Activated CD4-positive, alpha-beta memory T cell treated with anti-CD3 and anti-CD28 coated beads for 36 hours (primary cell): Measurements from ENCODE around the gene RNF138. TPM values are rescaled to one million over a fixed set of nuclear protein-coding genes. Genes with fewer than 3 reads are reported as not detected.

ENCODE experiments used
- CTCF ChIA-PET: fragments of 350-600 bp; sonication (Branson Sonifier 250); formaldehyde crosslinking; loops from one replicate; lab custom pipeline; 2021; ENCODE audit warnings: antibody characterized with exemption, inconsistent platforms; lab: Charles Lee
- POLR2A ChIA-PET: fragments of 350-600 bp; sonication (Branson Sonifier 250); formaldehyde crosslinking; loops from one replicate; lab custom pipeline; 2021; ENCODE audit warnings: antibody characterized with exemption; lab: Charles Lee
- DNase-seq: peaks from one replicate; pipeline ENCODE4 v3.0.0-alpha.2; 2020
- H3K27ac Mint-ChIP-seq: one replicate; pipeline ENCODE4 v1.8.0; 2021; ENCODE audit warnings: mixed read lengths
- H3K27me3 Mint-ChIP-seq: one replicate; pipeline ENCODE4 v1.8.0; 2021; ENCODE audit warnings: mixed read lengths
- H3K36me3 Mint-ChIP-seq: one replicate; pipeline ENCODE4 v1.8.0; 2021; ENCODE audit warnings: mixed read lengths
- H3K4me1 Mint-ChIP-seq: one replicate; pipeline ENCODE4 v1.8.0; 2021; ENCODE audit warnings: low read depth, mixed read lengths
- H3K4me3 Mint-ChIP-seq: one replicate; pipeline ENCODE4 v1.8.0; 2021; ENCODE audit warnings: mild to moderate bottlenecking, mixed read lengths
- H3K9me3 Mint-ChIP-seq: one replicate; pipeline ENCODE4 v1.8.0; 2021; ENCODE audit warnings: mixed read lengths
- intact Hi-C: fragments of 100-400 bp; cut with micrococcal nuclease; formaldehyde crosslinking; loops from one replicate; pipeline ENCODE4 v1.15.1; 2023
- total RNA-seq, 2 experiments: library from RNA; stranded (reverse); gene quantifications; one replicate each; pipeline ENCODE4 v1.2.3, GENCODE V29; 2021

RNF138 gene
- total RNA-seq, 2 experiments from 2014 or later: 83.7 to 88.3 TPM

GRCh38 chr18:32095192-32095899 is 3.7 kb downstream of the RNF138 start:
- Mint-ChIP-seq H3K4me3 (peak overlapping the region; percentile 97), H3K4me1 (peaks cover 54% of the 10 kb centered on the region), H3K9me3 (no peaks in the 10 kb centered on the region), H3K36me3 (peaks cover 42% of the 10 kb centered on the region), H3K27ac (peak overlapping the region; percentile 92), H3K27me3 (no peaks in the 10 kb centered on the region)
- DNase-seq: peak; percentile 70
- ChIA-PET POLR2A (interaction anchor here (1.2 to 2.3 kb wide), 2 partner anchors 10 to 76 kb away, joined by 3 to 14 read pairs; partner anchors contain the start of gene RNF125), CTCF (interaction anchor here (0.7 to 1.2 kb wide), 2 partner anchors 9 to 77 kb away, joined by 3 to 5 read pairs; partner anchors contain the start of gene RNF125)
- intact Hi-C loops: loop anchor here (10.0 kb wide), 1 partner anchor 411 kb away; the partner anchor contains the start of gene B4GALT6

GRCh38 chr18:32095900-32096229 is 4.2 kb downstream of the RNF138 start:
- ChIA-PET POLR2A (interaction anchor here (1.2 to 2.3 kb wide), 2 partner anchors 10 to 77 kb away, joined by 3 to 14 read pairs; partner anchors contain the start of gene RNF125), CTCF (interaction anchor here (0.7 to 1.2 kb wide), 2 partner anchors 9 to 77 kb away, joined by 3 to 5 read pairs; partner anchors contain the start of gene RNF125)
- H3K36me3 Mint-ChIP-seq: peaks cover 44% of the 10 kb centered on the region
- no peaks in the 10 kb centered on the region for H3K27me3 Mint-ChIP-seq
- peak overlapping the region; percentile 97 for H3K4me3 Mint-ChIP-seq
- H3K27ac Mint-ChIP-seq: peak overlapping the region; percentile 92
- H3K4me1 Mint-ChIP-seq: peaks cover 55% of the 10 kb centered on the region
- intact Hi-C loops: loop anchor here (1.0 to 10.0 kb wide), 2 partner anchors 411 to 438 kb away; partner anchors contain the start of gene B4GALT6
- no peak for DNase-seq
- H3K9me3 Mint-ChIP-seq: no peaks in the 10 kb centered on the region

- intact Hi-C loops: loop anchor here (1.0 to 10.0 kb wide), 2 partner anchors 412 to 439 kb away; partner anchors contain the start of gene B4GALT6
- H3K27ac Mint-ChIP-seq: peak overlapping the region; percentile 92
- H3K4me1 Mint-ChIP-seq: peaks cover 55% of the 10 kb centered on the region
- H3K4me3 Mint-ChIP-seq: peak overlapping the region; percentile 42
- H3K27me3 Mint-ChIP-seq: no peaks in the 10 kb centered on the region
- peaks cover 47% of the 10 kb centered on the region for H3K36me3 Mint-ChIP-seq
- H3K9me3 Mint-ChIP-seq: no peaks in the 10 kb centered on the region
- ChIA-PET CTCF (interaction anchor here (1.2 kb wide), 2 partner anchors 10 to 79 kb away, joined by 3 to 5 read pairs; partner anchors contain the start of gene RNF125), POLR2A (interaction anchor here (1.2 to 2.3 kb wide), 2 partner anchors 11 to 78 kb away, joined by 3 to 14 read pairs; partner anchors contain the start of gene RNF125)
- DNase-seq: no peak
These were observed 5.3 kb downstream of the RNF138 start for GRCh38 chr18:32096946-32097345.

- H3K27me3 Mint-ChIP-seq: no peaks in the 10 kb centered on the region
- H3K27ac Mint-ChIP-seq: no peak overlapping the region
- H3K9me3 Mint-ChIP-seq: no peaks in the 10 kb centered on the region
- peaks cover 40% of the 10 kb centered on the region for H3K4me1 Mint-ChIP-seq
- peaks cover 29% of the 10 kb centered on the region for H3K36me3 Mint-ChIP-seq
- H3K4me3 Mint-ChIP-seq: no peak overlapping the region
- POLR2A ChIA-PET: no interaction called here
- CTCF ChIA-PET: no interaction called here
- intact Hi-C loops: no loop called here
- DNase-seq: no peak
These were observed 12.8 kb downstream of the RNF138 start for GRCh38 chr18:32104516-32104915.

GRCh38 chr18:32110005-32110404 is 18.3 kb downstream of the RNF138 start:
- Mint-ChIP-seq H3K27me3 (no peaks in the 10 kb centered on the region), H3K27ac (no peak overlapping the region), H3K9me3 (no peaks in the 10 kb centered on the region), H3K4me3 (no peak overlapping the region), H3K4me1 (peaks cover 57% of the 10 kb centered on the region), H3K36me3 (peaks cover 35% of the 10 kb centered on the region)
- POLR2A ChIA-PET: no interaction called here
- no peak for DNase-seq
- intact Hi-C loops: no loop called here
- CTCF ChIA-PET: no interaction called here

- POLR2A ChIA-PET: interaction anchor here (0.8 kb wide), 1 partner anchor 71 kb away, joined by 3 read pairs; no protein-coding TSS in a partner anchor
- intact Hi-C loops: no loop called here
These were observed 20.0 kb downstream of the RNF138 start for GRCh38 chr18:32111706-32112105.

GRCh38 chr18:32112826-32113225 is 21.2 kb downstream of the RNF138 start:
- Mint-ChIP-seq H3K4me1 (peaks cover 49% of the 10 kb centered on the region), H3K27ac (no peak overlapping the region), H3K27me3 (no peaks in the 10 kb centered on the region), H3K36me3 (peaks cover 42% of the 10 kb centered on the region), H3K4me3 (no peak overlapping the region), H3K9me3 (no peaks in the 10 kb centered on the region)
- ChIA-PET POLR2A (interaction anchor here (0.8 kb wide), 1 partner anchor 72 kb away, joined by 3 read pairs; no protein-coding TSS in a partner anchor), CTCF (no interaction called here)
- DNase-seq: no peak
- intact Hi-C loops: no loop called here

More at GRCh38 chr18:32111706-32112105, 20.0 kb downstream of the RNF138 start:
- Mint-ChIP-seq H3K9me3 (no peaks in the 10 kb centered on the region), H3K36me3 (peaks cover 35% of the 10 kb centered on the region), H3K27me3 (no peaks in the 10 kb centered on the region), H3K4me1 (peaks cover 48% of the 10 kb centered on the region), H3K4me3 (no peak overlapping the region), H3K27ac (peak overlapping the region; percentile 76)
- no peak for DNase-seq
- CTCF ChIA-PET: interaction anchor here (0.7 to 1.3 kb wide), 2 partner anchors 12 to 102 kb away, joined by 3 read pairs; no protein-coding TSS in a partner anchor

- no peak overlapping the region for H3K4me3 Mint-ChIP-seq
- H3K9me3 Mint-ChIP-seq: no peaks in the 10 kb centered on the region
- no peak for DNase-seq
- H3K27ac Mint-ChIP-seq: no peak overlapping the region
- no peaks in the 10 kb centered on the region for H3K27me3 Mint-ChIP-seq
- intact Hi-C loops: no loop called here
- H3K36me3 Mint-ChIP-seq: peaks cover 43% of the 10 kb centered on the region
- CTCF ChIA-PET: no interaction called here
- POLR2A ChIA-PET: interaction anchor here (0.6 kb wide), 1 partner anchor 95 kb away, joined by 3 read pairs; no protein-coding TSS in a partner anchor
- peaks cover 43% of the 10 kb centered on the region for H3K4me1 Mint-ChIP-seq
These were observed 22.7 kb downstream of the RNF138 start for GRCh38 chr18:32114293-32114942.

GRCh38 chr18:32122039-32122438 is 30.4 kb downstream of the RNF138 start:
- Mint-ChIP-seq H3K27ac (no peak overlapping the region), H3K4me3 (no peak overlapping the region), H3K27me3 (no peaks in the 10 kb centered on the region), H3K36me3 (peaks cover 41% of the 10 kb centered on the region), H3K4me1 (peaks cover 5% of the 10 kb centered on the region), H3K9me3 (no peaks in the 10 kb centered on the region)
- ChIA-PET CTCF (no interaction called here), POLR2A (no interaction called here)
- intact Hi-C loops: no loop called here
- DNase-seq: no peak

- no peak for DNase-seq
- ChIA-PET CTCF (no interaction called here), POLR2A (no interaction called here)
- intact Hi-C loops: no loop called here
- Mint-ChIP-seq H3K27me3 (no peaks in the 10 kb centered on the region), H3K4me1 (no peaks in the 10 kb centered on the region), H3K36me3 (peaks cover 32% of the 10 kb centered on the region), H3K27ac (no peak overlapping the region), H3K4me3 (no peak overlapping the region), H3K9me3 (no peaks in the 10 kb centered on the region)
These were observed 34.9 kb downstream of the RNF138 start for GRCh38 chr18:32126538-32126937.

- intact Hi-C loops: no loop called here
These were observed 44.0 kb downstream of the RNF138 start for GRCh38 chr18:32135625-32136024.

More at GRCh38 chr18:32135625-32136024, 44.0 kb downstream of the RNF138 start:
- Mint-ChIP-seq H3K27me3 (no peaks in the 10 kb centered on the region), H3K4me3 (no peak overlapping the region), H3K4me1 (peaks cover 4% of the 10 kb centered on the region), H3K36me3 (peaks cover 8% of the 10 kb centered on the region), H3K27ac (no peak overlapping the region), H3K9me3 (no peaks in the 10 kb centered on the region)
- no peak for DNase-seq
- ChIA-PET POLR2A (no interaction called here), CTCF (no interaction called here)
